NCI-H2196 (cell line): Measurements from ENCODE around the gene PTPN20.

ENCODE experiments used
- DNase-seq: peaks from one replicate; lab custom pipeline; 2025; ENCODE audit not compliant: unreplicated experiment; lab: John Stamatoyannopoulos, UW

Gene PTPN20

GRCh38 chr10:47019155-47020145 is 108.2 kb downstream of the PTPN20 start:
- no peak for DNase-seq

- no peak for DNase-seq
These were observed 109.2 kb downstream of the PTPN20 start for GRCh38 chr10:47020471-47020870.

GRCh38 chr10:47021850-47022249 is 110.6 kb downstream of the PTPN20 start:
- DNase-seq: no peak

- no peak for DNase-seq
These were observed 111.3 kb downstream of the PTPN20 start for GRCh38 chr10:47022311-47023131.

- no peak for DNase-seq
These were observed 112.2 kb downstream of the PTPN20 start for GRCh38 chr10:47023237-47024045.

- DNase-seq: no peak
These were observed 112.8 kb downstream of the PTPN20 start for GRCh38 chr10:47024046-47024322.

- DNase-seq: peak; percentile 37
These were observed 113.4 kb downstream of the PTPN20 start for GRCh38 chr10:47024399-47025252.

- DNase-seq: no peak
These were observed 114.0 kb downstream of the PTPN20 start for GRCh38 chr10:47025253-47025539.

GRCh38 chr10:47025540-47026300 is 114.5 kb downstream of the PTPN20 start:
- no peak for DNase-seq

GRCh38 chr10:47026301-47027107 is 115.3 kb downstream of the PTPN20 start:
- no peak for DNase-seq

- DNase-seq: no peak
These were observed 116.0 kb downstream of the PTPN20 start for GRCh38 chr10:47027108-47027783.

GRCh38 chr10:47027784-47028260 is 116.6 kb downstream of the PTPN20 start:
- DNase-seq: no peak

GRCh38 chr10:47028466-47028865 is 117.2 kb downstream of the PTPN20 start:
- no peak for DNase-seq

- DNase-seq: no peak
These were observed 118.2 kb downstream of the PTPN20 start for GRCh38 chr10:47029181-47030009.

- DNase-seq: no peak
These were observed 119.0 kb downstream of the PTPN20 start for GRCh38 chr10:47030191-47030703.

- no peak for DNase-seq
These were observed 120.1 kb downstream of the PTPN20 start for GRCh38 chr10:47031211-47031900.
